Measurements from ENCODE around the gene ZNF669.
A peak's percentile ranks its signal among the peaks of the same experiment; 100 is the strongest.

Gene ZNF669

GRCh38 chr1:247089616-247090375, 14.4 kb downstream of the ZNF669 start:
- Histone ChIP-seq H3K36me3 (ENCODE audit: insufficient read depth, low read length) (no peaks in the 10 kb centered on the region), H3K27me3 (ENCODE audit: insufficient read depth, low read length) (no peaks in the 10 kb centered on the region), H3K4me1 (ENCODE audit: control insufficient read depth, insufficient read depth, low read length, unreplicated experiment) (no peaks in the 10 kb centered on the region), H3K79me2 (ENCODE audit: control insufficient read depth, insufficient read depth, low read length, unreplicated experiment) (no peaks in the 10 kb centered on the region), H2AFZ (ENCODE audit: low read length, unreplicated experiment) (no peak overlapping the region), H3K27ac (ENCODE audit: low read depth, low read length) (no peak overlapping the region), H3K4me3 (ENCODE audit: low read depth, low read length) (no peak overlapping the region)

DNA sequence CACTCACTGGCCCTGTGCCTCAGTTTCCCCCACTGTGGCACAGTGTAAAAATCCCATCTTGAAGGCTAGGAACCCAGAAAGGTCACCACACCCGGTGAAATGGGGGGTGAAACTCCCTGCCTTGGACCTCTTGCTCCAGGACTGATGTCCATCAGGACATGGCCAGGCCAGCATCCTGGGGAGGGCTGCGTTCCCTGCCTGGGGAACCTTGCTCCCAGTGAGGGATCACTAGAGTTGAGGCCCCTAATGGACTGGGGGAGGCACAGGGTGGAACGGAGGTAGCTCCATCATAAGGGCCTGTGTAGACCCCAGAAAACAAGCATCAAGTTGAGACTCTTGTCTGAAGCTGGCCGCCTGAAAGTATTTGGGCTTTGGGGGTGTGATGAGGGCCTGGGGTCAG, 15.2 kb downstream of the ZNF669 start:
- H2AFZ ChIP-seq (ENCODE audit: low read length, unreplicated experiment), result no peak overlapping the region
- H3K27ac ChIP-seq (ENCODE audit: low read depth, low read length), result no peak overlapping the region
- H3K4me1 ChIP-seq (ENCODE audit: control insufficient read depth, insufficient read depth, low read length, unreplicated experiment), result no peaks in the 10 kb centered on the region
- no peaks in the 10 kb centered on the region for H3K27me3 ChIP-seq (ENCODE audit: insufficient read depth, low read length)
- no peaks in the 10 kb centered on the region for H3K36me3 ChIP-seq (ENCODE audit: insufficient read depth, low read length)
- no peaks in the 10 kb centered on the region for H3K79me2 ChIP-seq (ENCODE audit: control insufficient read depth, insufficient read depth, low read length, unreplicated experiment)
- no peak overlapping the region for H3K4me3 ChIP-seq (ENCODE audit: low read depth, low read length)

DNA sequence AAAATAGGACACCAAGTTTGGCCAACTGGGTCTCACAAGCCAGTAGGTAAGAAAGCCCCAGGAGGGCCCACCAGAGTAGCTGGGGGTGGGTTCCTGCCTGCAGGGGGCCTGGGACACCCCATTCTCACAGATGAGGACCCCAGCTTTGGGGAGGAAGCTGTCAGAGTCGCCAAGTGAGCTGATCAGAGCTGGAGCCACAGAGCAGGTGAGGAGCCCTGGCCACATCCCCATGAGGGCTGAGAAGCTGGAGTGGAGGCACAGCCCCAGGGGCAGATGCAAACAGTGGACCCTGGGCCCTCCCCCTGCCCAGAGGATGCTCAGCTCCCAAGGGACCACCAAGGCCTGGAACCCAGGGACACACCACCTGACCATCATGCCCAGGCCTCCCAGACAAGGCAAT, 16.9 kb downstream of the ZNF669 start:
- Histone ChIP-seq H3K36me3 (ENCODE audit: insufficient read depth, low read length) (no peaks in the 10 kb centered on the region), H2AFZ (ENCODE audit: low read length, unreplicated experiment) (no peak overlapping the region), H3K4me1 (ENCODE audit: control insufficient read depth, insufficient read depth, low read length, unreplicated experiment) (no peaks in the 10 kb centered on the region), H3K27me3 (ENCODE audit: insufficient read depth, low read length) (no peaks in the 10 kb centered on the region; the same call in 1 of the 2 replicates), H3K27ac (ENCODE audit: low read depth, low read length) (no peak overlapping the region), H3K4me3 (ENCODE audit: low read depth, low read length) (no peak overlapping the region), H3K79me2 (ENCODE audit: control insufficient read depth, insufficient read depth, low read length, unreplicated experiment) (no peaks in the 10 kb centered on the region)

DNA sequence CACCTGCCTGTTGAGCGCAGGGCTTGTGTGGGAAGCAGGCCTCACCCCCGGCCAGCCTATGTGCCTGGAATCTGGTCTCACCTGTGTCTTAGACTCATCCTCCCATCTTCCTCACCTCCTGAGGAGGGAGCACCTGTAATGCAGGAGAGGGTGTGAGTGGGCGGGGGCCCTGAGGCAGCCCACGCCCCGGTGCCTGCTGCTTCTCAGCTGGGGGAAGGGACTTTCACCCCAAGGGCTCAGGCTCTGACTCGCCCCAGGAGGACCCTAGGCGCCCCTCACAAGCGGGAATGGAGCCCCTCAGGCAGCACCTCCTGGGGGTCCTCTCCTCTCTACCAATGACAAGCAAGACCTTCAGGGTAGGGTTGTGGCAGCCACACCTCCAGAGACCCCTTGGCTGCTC, 18.8 kb downstream of the ZNF669 start:
- Histone ChIP-seq H3K79me2 (ENCODE audit: control insufficient read depth, insufficient read depth, low read length, unreplicated experiment) (no peaks in the 10 kb centered on the region), H2AFZ (ENCODE audit: low read length, unreplicated experiment) (no peak overlapping the region), H3K4me3 (ENCODE audit: low read depth, low read length) (no peak overlapping the region), H3K27me3 (ENCODE audit: insufficient read depth, low read length) (no peaks in the 10 kb centered on the region; the same call in 1 of the 2 replicates), H3K36me3 (ENCODE audit: insufficient read depth, low read length) (no peaks in the 10 kb centered on the region), H3K4me1 (ENCODE audit: control insufficient read depth, insufficient read depth, low read length, unreplicated experiment) (no peaks in the 10 kb centered on the region), H3K27ac (ENCODE audit: low read depth, low read length) (no peak overlapping the region)

GRCh38 chr1:247084771-247085170, 19.4 kb downstream of the ZNF669 start:
- Histone ChIP-seq H3K27ac (ENCODE audit: low read depth, low read length) (no peak overlapping the region), H3K27me3 (ENCODE audit: insufficient read depth, low read length) (no peaks in the 10 kb centered on the region; the same call in 1 of the 2 replicates), H3K4me1 (ENCODE audit: control insufficient read depth, insufficient read depth, low read length, unreplicated experiment) (no peaks in the 10 kb centered on the region), H2AFZ (ENCODE audit: low read length, unreplicated experiment) (no peak overlapping the region), H3K79me2 (ENCODE audit: control insufficient read depth, insufficient read depth, low read length, unreplicated experiment) (no peaks in the 10 kb centered on the region), H3K36me3 (ENCODE audit: insufficient read depth, low read length) (no peaks in the 10 kb centered on the region), H3K4me3 (ENCODE audit: low read depth, low read length) (no peak overlapping the region)

DNA sequence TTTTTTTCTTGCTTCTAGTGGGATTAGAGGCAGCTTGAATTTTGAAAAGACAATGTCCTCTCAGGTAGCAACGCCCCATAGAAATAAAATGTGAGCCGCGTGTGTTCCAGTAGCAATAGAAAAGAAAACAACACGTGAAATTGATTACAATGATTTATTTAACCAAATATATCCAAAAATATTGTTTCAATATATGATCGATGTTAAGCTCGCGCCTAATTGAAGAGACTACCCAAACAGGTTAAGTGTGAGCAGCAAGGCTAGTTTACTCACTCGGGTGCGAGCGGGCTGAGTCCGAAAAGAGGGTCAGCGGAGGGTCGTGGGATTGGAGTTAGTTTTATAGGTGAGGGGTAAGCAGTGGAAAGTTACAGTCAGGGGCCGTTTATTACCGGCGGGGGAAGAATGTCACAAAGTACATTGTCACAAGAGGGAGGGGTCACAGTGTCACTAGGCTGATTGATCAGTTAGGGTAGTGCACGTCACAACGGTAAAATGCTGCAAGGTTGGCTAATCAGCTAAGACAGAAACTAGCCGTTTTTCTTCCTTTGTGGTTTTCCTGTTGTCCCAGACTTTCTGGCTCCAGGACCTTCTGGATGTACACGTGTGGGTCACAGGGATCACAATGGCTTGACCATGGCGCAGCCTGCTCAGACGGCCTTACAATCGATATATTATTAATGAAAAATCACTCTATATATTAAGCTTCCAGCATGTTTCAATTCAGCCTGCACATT, 24.8 kb downstream of the ZNF669 start:
- peak overlapping the region; percentile 12; the same call in 1 of the 2 replicates for H3K27ac ChIP-seq (ENCODE audit: low read depth, low read length)
- H3K4me3 ChIP-seq (ENCODE audit: low read depth, low read length), result peak overlapping the region; percentile 99
- peak overlapping the region; percentile 64 for H2AFZ ChIP-seq (ENCODE audit: low read length, unreplicated experiment)
- H3K79me2 ChIP-seq (ENCODE audit: control insufficient read depth, insufficient read depth, low read length, unreplicated experiment), result peaks cover 26% of the 10 kb centered on the region
- H3K27me3 ChIP-seq (ENCODE audit: insufficient read depth, low read length), result no peaks in the 10 kb centered on the region; the same call in 1 of the 2 replicates
- no peaks in the 10 kb centered on the region for H3K36me3 ChIP-seq (ENCODE audit: insufficient read depth, low read length)
- H3K4me1 ChIP-seq (ENCODE audit: control insufficient read depth, insufficient read depth, low read length, unreplicated experiment), result peaks cover 13% of the 10 kb centered on the region

DNA sequence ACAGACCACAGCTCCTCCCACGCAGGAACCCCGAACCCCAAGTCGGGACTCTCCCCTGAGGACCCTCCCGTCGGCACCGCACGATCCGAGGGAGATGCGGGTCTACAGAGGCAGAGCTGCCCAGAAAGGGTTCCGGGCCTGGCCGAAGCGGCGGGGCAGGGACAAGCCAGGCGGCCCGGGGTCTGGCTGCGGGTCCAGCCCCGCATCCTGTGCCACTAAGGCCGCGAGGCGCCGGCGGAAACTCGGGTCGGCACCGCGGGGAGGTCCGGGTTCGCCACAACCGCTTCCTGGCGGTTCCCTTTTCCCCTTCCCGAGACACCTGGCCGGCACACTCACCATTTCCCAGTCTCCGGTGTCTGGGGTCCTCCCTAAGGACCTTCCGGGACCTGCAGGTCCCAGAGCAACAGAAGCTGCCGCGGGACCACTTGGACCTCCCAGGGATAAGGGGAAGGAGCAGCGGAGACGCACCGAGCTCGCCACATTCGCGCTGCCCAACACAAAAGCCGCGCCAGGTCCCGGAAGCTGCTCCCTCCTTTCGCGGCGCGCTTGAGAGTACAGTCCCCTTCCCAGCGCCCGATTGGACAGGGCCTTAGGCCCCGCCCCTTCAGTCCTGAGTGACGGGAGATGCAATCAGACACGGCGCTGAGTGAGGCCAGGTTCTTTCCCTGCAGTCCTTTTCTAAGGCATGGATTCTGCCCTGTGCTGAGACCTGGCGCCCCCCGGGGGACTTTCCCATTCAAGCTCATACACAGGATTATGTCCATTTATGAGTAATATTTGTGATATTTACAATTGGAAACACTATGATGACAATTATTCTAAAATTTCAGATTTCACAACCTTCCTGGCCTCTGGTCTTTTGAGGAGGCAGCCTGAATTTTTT, 25.7 kb downstream of the ZNF669 start, which contains the start of gene ZNF670:
Gene ZNF670 (minus strand): TSS at position 554 of the 883 bp plus-strand sequence. CDS start 215 bp downstream, at position 339.
- H3K79me2 ChIP-seq (ENCODE audit: control insufficient read depth, insufficient read depth, low read length, unreplicated experiment), result peaks cover 28% of the 10 kb centered on the region
- H3K36me3 ChIP-seq (ENCODE audit: insufficient read depth, low read length), result 0 out of 2 replicates have a peak, but pooled peaks cover 3% of the 10 kb centered on the region
- no peaks in the 10 kb centered on the region; the same call in 1 of the 2 replicates for H3K27me3 ChIP-seq (ENCODE audit: insufficient read depth, low read length)
- H3K4me3 ChIP-seq (ENCODE audit: low read depth, low read length), result peak within 1 kb of the TSS; percentile 99
- H2AFZ ChIP-seq (ENCODE audit: low read length, unreplicated experiment), result peak within 1 kb of the TSS; percentile 92
- H3K27ac ChIP-seq (ENCODE audit: low read depth, low read length), result peak within 1 kb of the TSS; percentile 63
- peaks cover 13% of the 10 kb centered on the region for H3K4me1 ChIP-seq (ENCODE audit: control insufficient read depth, insufficient read depth, low read length, unreplicated experiment)

GRCh38 chr1:247077876-247078257, 26.3 kb downstream of the ZNF669 start:
- H3K4me3 ChIP-seq (ENCODE audit: low read depth, low read length), result peak overlapping the region; percentile 99
- H3K27me3 ChIP-seq (ENCODE audit: insufficient read depth, low read length), result no peaks in the 10 kb centered on the region
- peaks cover 34% of the 10 kb centered on the region for H3K79me2 ChIP-seq (ENCODE audit: control insufficient read depth, insufficient read depth, low read length, unreplicated experiment)
- H3K36me3 ChIP-seq (ENCODE audit: insufficient read depth, low read length), result 0 out of 2 replicates have a peak, but pooled peaks cover 3% of the 10 kb centered on the region
- peak overlapping the region; percentile 63; the same call in 1 of the 2 replicates for H3K27ac ChIP-seq (ENCODE audit: low read depth, low read length)
- peaks cover 13% of the 10 kb centered on the region for H3K4me1 ChIP-seq (ENCODE audit: control insufficient read depth, insufficient read depth, low read length, unreplicated experiment)
- H2AFZ ChIP-seq (ENCODE audit: low read length, unreplicated experiment), result peak overlapping the region; percentile 92

DNA sequence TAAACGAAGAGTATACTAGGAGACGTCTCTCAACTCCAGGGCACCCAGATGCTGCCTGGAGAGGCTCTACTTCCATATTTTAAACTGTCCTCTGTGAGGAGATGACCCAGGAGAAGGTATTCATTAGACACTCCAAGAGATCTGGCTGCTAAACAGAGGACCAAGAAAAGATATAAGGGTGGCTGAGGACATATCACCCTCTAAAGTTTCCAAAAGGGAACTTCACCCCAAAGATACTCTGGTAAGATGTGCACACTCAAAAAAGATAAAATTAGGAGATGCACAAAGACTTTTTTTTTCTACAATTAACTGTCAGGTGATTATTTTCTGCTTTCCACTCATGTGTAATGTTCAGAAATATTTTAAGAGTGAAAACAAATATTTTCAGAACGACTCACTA, 26.9 kb downstream of the ZNF669 start:
- Histone ChIP-seq H2AFZ (ENCODE audit: low read length, unreplicated experiment) (no peak overlapping the region), H3K4me3 (ENCODE audit: low read depth, low read length) (peak overlapping the region; percentile 99), H3K4me1 (ENCODE audit: control insufficient read depth, insufficient read depth, low read length, unreplicated experiment) (peaks cover 13% of the 10 kb centered on the region), H3K79me2 (ENCODE audit: control insufficient read depth, insufficient read depth, low read length, unreplicated experiment) (peaks cover 36% of the 10 kb centered on the region), H3K27me3 (ENCODE audit: insufficient read depth, low read length) (no peaks in the 10 kb centered on the region), H3K27ac (ENCODE audit: low read depth, low read length) (no peak overlapping the region), H3K36me3 (ENCODE audit: insufficient read depth, low read length) (0 out of 2 replicates have a peak, but pooled peaks cover 3% of the 10 kb centered on the region)

- Histone ChIP-seq H3K79me2 (ENCODE audit: control insufficient read depth, insufficient read depth, low read length, unreplicated experiment) (peaks cover 22% of the 10 kb centered on the region), H2AFZ (ENCODE audit: low read length, unreplicated experiment) (no peak overlapping the region), H3K4me1 (ENCODE audit: control insufficient read depth, insufficient read depth, low read length, unreplicated experiment) (no peaks in the 10 kb centered on the region), H3K4me3 (ENCODE audit: low read depth, low read length) (no peak overlapping the region), H3K27me3 (ENCODE audit: insufficient read depth, low read length) (no peaks in the 10 kb centered on the region), H3K27ac (ENCODE audit: low read depth, low read length) (no peak overlapping the region), H3K36me3 (ENCODE audit: insufficient read depth, low read length) (peaks cover 3% of the 10 kb centered on the region; the same call in 1 of the 2 replicates)
Observed at GRCh38 chr1:247070645-247071044, 33.5 kb downstream of the ZNF669 start.
